ENCODE measurements around the gene SUSD5. TPM values are rescaled to one million over a fixed set of nuclear protein-coding genes. Genes with fewer than 3 reads are reported as not detected.

The SUSD5 gene
- total RNA-seq, 4 donors from 2014 or later: 0.69 to 4.5 (median 2.1) TPM

- ATAC-seq: no peak
- H3K27me3 ChIP-seq: no peaks in the 10 kb centered on the region
- no peak overlapping the region for H3K4me3 ChIP-seq
- H3K36me3 ChIP-seq: no peaks in the 10 kb centered on the region
- H3K27ac ChIP-seq: no peak overlapping the region
- no peak for TF ChIP-seq POLR2A (IDR thresholded peaks at IDR 0.05)
- no peaks in the 10 kb centered on the region for H3K4me1 ChIP-seq
- WGBS, 2 donors (ENCODE audit: low coverage in 1 of 2): 94 to 96% methylated on average over 3 to 5 of the region's 19 CpGs
- H3K9me3 ChIP-seq: peaks cover 0 to 16% (median 0%) of the 10 kb centered on the region in 3 donors
Observed at GRCh38 chr3:33174711-33175414, 43.7 kb downstream of the SUSD5 start.

- peaks cover 0 to 8% (median 0%) of the 10 kb centered on the region in 3 donors for H3K9me3 ChIP-seq
- no peaks in the 10 kb centered on the region for H3K27me3 ChIP-seq
- WGBS, 2 donors (ENCODE audit: low coverage in 1 of 2): 53 to 80% methylated on average over 2 of the region's 4 CpGs
- no peaks in the 10 kb centered on the region for H3K4me1 ChIP-seq
- H3K27ac ChIP-seq: no peak overlapping the region
- no peak for ATAC-seq
- no peak overlapping the region for H3K4me3 ChIP-seq
- no peaks in the 10 kb centered on the region for H3K36me3 ChIP-seq
- TF ChIP-seq EP300 (IDR thresholded peaks at IDR 0.05): no peak
- TF ChIP-seq POLR2AphosphoS5 (IDR thresholded peaks at IDR 0.05): no peak
- no peak for TF ChIP-seq POLR2A (IDR thresholded peaks at IDR 0.05)
- TF ChIP-seq CTCF (IDR thresholded peaks at IDR 0.05): no peak
Observed at GRCh38 chr3:33174095-33174494, 44.5 kb downstream of the SUSD5 start.

GRCh38 chr3:33173672-33174071 is 44.9 kb downstream of the SUSD5 start:
- Histone ChIP-seq H3K4me1 (no peaks in the 10 kb centered on the region), H3K4me3 (no peak overlapping the region), H3K9me3 (peaks cover 0 to 4% (median 0%) of the 10 kb centered on the region in 3 donors), H3K27ac (no peak overlapping the region), H3K36me3 (no peaks in the 10 kb centered on the region), H3K27me3 (no peaks in the 10 kb centered on the region)
- no peak for TF ChIP-seq POLR2AphosphoS5 (IDR thresholded peaks at IDR 0.05)
- no peak for TF ChIP-seq CTCF (IDR thresholded peaks at IDR 0.05)
- no peak for TF ChIP-seq POLR2A (IDR thresholded peaks at IDR 0.05)
- TF ChIP-seq EP300 (IDR thresholded peaks at IDR 0.05): no peak
- ATAC-seq: no peak
- 69 to 88% methylated on average over 4 of the region's 4 CpGs for WGBS, 2 donors (ENCODE audit: low coverage in 1 of 2)

- H3K27ac ChIP-seq: no peak overlapping the region
- no peaks in the 10 kb centered on the region for H3K27me3 ChIP-seq
- no peaks in the 10 kb centered on the region for H3K36me3 ChIP-seq
- no peak for ATAC-seq
- no peaks in the 10 kb centered on the region for H3K9me3 ChIP-seq
- TF ChIP-seq POLR2AphosphoS5 (IDR thresholded peaks at IDR 0.05): no peak
- TF ChIP-seq EP300 (IDR thresholded peaks at IDR 0.05): no peak
- no peak for TF ChIP-seq POLR2A (IDR thresholded peaks at IDR 0.05)
- TF ChIP-seq CTCF (IDR thresholded peaks at IDR 0.05): no peak
- no peak overlapping the region for H3K4me3 ChIP-seq
- peaks cover 0 to 4% (median 0%) of the 10 kb centered on the region in 3 donors for H3K4me1 ChIP-seq
- WGBS, 2 donors (ENCODE audit: low coverage in 1 of 2): 6 to 25% methylated on average over 2 of the region's 2 CpGs
Observed at GRCh38 chr3:33173103-33173502, 45.5 kb downstream of the SUSD5 start.

GRCh38 chr3:33171580-33171979 is 47.0 kb downstream of the SUSD5 start:
- no peaks in the 10 kb centered on the region for H3K9me3 ChIP-seq
- WGBS, 2 donors (ENCODE audit: low coverage in 1 of 2): 75 to 82% methylated on average over 4 of the region's 4 CpGs
- no peaks in the 10 kb centered on the region for H3K27me3 ChIP-seq
- peaks cover 0 to 15% (median 0%) of the 10 kb centered on the region in 3 donors for H3K4me1 ChIP-seq
- H3K27ac ChIP-seq: no peak overlapping the region
- H3K36me3 ChIP-seq: no peaks in the 10 kb centered on the region
- no peak for ATAC-seq
- TF ChIP-seq POLR2AphosphoS5 (IDR thresholded peaks at IDR 0.05) (no peak), POLR2A (IDR thresholded peaks at IDR 0.05) (no peak), CTCF (IDR thresholded peaks at IDR 0.05) (no peak), EP300 (IDR thresholded peaks at IDR 0.05) (no peak)
- no peak overlapping the region for H3K4me3 ChIP-seq

Measured in gastroesophageal sphincter (tissue), 4 donors.